ENCODE measurements around the gene C2orf49.

The C2orf49 gene

GRCh38 chr2:105388971-105389381, 51.6 kb downstream of the C2orf49 start:
- no peaks in the 10 kb centered on the region for H3K4me1 Mint-ChIP-seq (ENCODE audit: low read depth)
- H3K27me3 Mint-ChIP-seq (ENCODE audit: low read depth), result peaks cover 2% of the 10 kb centered on the region
- H3K4me3 Mint-ChIP-seq, result no peak overlapping the region
- DNase-seq (ENCODE audit: low spot score), result no peak
- H3K9me3 Mint-ChIP-seq, result no peaks in the 10 kb centered on the region
- H3K36me3 Mint-ChIP-seq (ENCODE audit: low read depth), result peaks cover 2% of the 10 kb centered on the region
- H3K27ac Mint-ChIP-seq, result no peak overlapping the region

- Mint-ChIP-seq H3K27ac (no peak overlapping the region), H3K36me3 (ENCODE audit: low read depth) (peaks cover 2% of the 10 kb centered on the region), H3K27me3 (ENCODE audit: low read depth) (peaks cover 2% of the 10 kb centered on the region), H3K4me1 (ENCODE audit: low read depth) (no peaks in the 10 kb centered on the region), H3K9me3 (no peaks in the 10 kb centered on the region), H3K4me3 (no peak overlapping the region)
- no peak for DNase-seq (ENCODE audit: low spot score)
These were observed 53.1 kb downstream of the C2orf49 start for GRCh38 chr2:105390454-105390853.

GRCh38 chr2:105391058-105391627, 53.8 kb downstream of the C2orf49 start:
- no peak overlapping the region for H3K27ac Mint-ChIP-seq
- DNase-seq (ENCODE audit: low spot score), result no peak
- H3K27me3 Mint-ChIP-seq (ENCODE audit: low read depth), result peaks cover 2% of the 10 kb centered on the region
- peaks cover 2% of the 10 kb centered on the region for H3K36me3 Mint-ChIP-seq (ENCODE audit: low read depth)
- H3K4me3 Mint-ChIP-seq, result no peak overlapping the region
- no peaks in the 10 kb centered on the region for H3K9me3 Mint-ChIP-seq
- H3K4me1 Mint-ChIP-seq (ENCODE audit: low read depth), result no peaks in the 10 kb centered on the region

GRCh38 chr2:105391763-105392662, 54.7 kb downstream of the C2orf49 start:
- Mint-ChIP-seq H3K4me3 (no peak overlapping the region), H3K36me3 (ENCODE audit: low read depth) (peaks cover 2% of the 10 kb centered on the region), H3K27ac (no peak overlapping the region)

GRCh38 chr2:105393373-105394055, 56.2 kb downstream of the C2orf49 start:
- no peak for DNase-seq (ENCODE audit: low spot score)
- H3K4me1 Mint-ChIP-seq (ENCODE audit: low read depth), result peaks cover 6% of the 10 kb centered on the region
- H3K36me3 Mint-ChIP-seq (ENCODE audit: low read depth), result peaks cover 2% of the 10 kb centered on the region
- no peak overlapping the region for H3K27ac Mint-ChIP-seq
- peaks cover 12% of the 10 kb centered on the region for H3K27me3 Mint-ChIP-seq (ENCODE audit: low read depth)
- H3K9me3 Mint-ChIP-seq, result no peaks in the 10 kb centered on the region
- no peak overlapping the region for H3K4me3 Mint-ChIP-seq

More at GRCh38 chr2:105391763-105392662, 54.7 kb downstream of the C2orf49 start:
- Mint-ChIP-seq H3K9me3 (no peaks in the 10 kb centered on the region), H3K27me3 (ENCODE audit: low read depth) (peaks cover 6% of the 10 kb centered on the region), H3K4me1 (ENCODE audit: low read depth) (no peaks in the 10 kb centered on the region)
- no peak for DNase-seq (ENCODE audit: low spot score)

GRCh38 chr2:105394951-105395611, 57.7 kb downstream of the C2orf49 start:
- H3K36me3 Mint-ChIP-seq (ENCODE audit: low read depth), result peaks cover 2% of the 10 kb centered on the region
- DNase-seq (ENCODE audit: low spot score), result no peak
- peaks cover 22% of the 10 kb centered on the region for H3K27me3 Mint-ChIP-seq (ENCODE audit: low read depth)
- H3K27ac Mint-ChIP-seq, result no peak overlapping the region
- H3K9me3 Mint-ChIP-seq, result no peaks in the 10 kb centered on the region
- H3K4me1 Mint-ChIP-seq (ENCODE audit: low read depth), result peaks cover 10% of the 10 kb centered on the region
- H3K4me3 Mint-ChIP-seq, result no peak overlapping the region

- Mint-ChIP-seq H3K9me3 (no peaks in the 10 kb centered on the region), H3K27me3 (ENCODE audit: low read depth) (peaks cover 25% of the 10 kb centered on the region), H3K4me3 (no peak overlapping the region), H3K36me3 (ENCODE audit: low read depth) (peaks cover 2% of the 10 kb centered on the region), H3K4me1 (ENCODE audit: low read depth) (peaks cover 10% of the 10 kb centered on the region), H3K27ac (no peak overlapping the region)
- DNase-seq (ENCODE audit: low spot score), result no peak
These were observed 58.4 kb downstream of the C2orf49 start for GRCh38 chr2:105395691-105396090.

GRCh38 chr2:105396254-105397024, 59.1 kb downstream of the C2orf49 start:
- H3K9me3 Mint-ChIP-seq, result no peaks in the 10 kb centered on the region
- H3K4me1 Mint-ChIP-seq (ENCODE audit: low read depth), result peaks cover 10% of the 10 kb centered on the region
- H3K27me3 Mint-ChIP-seq (ENCODE audit: low read depth), result peaks cover 31% of the 10 kb centered on the region
- DNase-seq (ENCODE audit: low spot score), result peak; percentile 69
- H3K27ac Mint-ChIP-seq, result no peak overlapping the region
- peaks cover 2% of the 10 kb centered on the region for H3K36me3 Mint-ChIP-seq (ENCODE audit: low read depth)
- no peak overlapping the region for H3K4me3 Mint-ChIP-seq

- Mint-ChIP-seq H3K9me3 (no peaks in the 10 kb centered on the region), H3K36me3 (ENCODE audit: low read depth) (peaks cover 2% of the 10 kb centered on the region), H3K27me3 (ENCODE audit: low read depth) (peaks cover 31% of the 10 kb centered on the region), H3K27ac (no peak overlapping the region), H3K4me3 (peak overlapping the region; percentile 88), H3K4me1 (ENCODE audit: low read depth) (peaks cover 10% of the 10 kb centered on the region)
- no peak for DNase-seq (ENCODE audit: low spot score)
These were observed 59.8 kb downstream of the C2orf49 start for GRCh38 chr2:105397025-105397722.

- peaks cover 2% of the 10 kb centered on the region for H3K36me3 Mint-ChIP-seq (ENCODE audit: low read depth)
- no peaks in the 10 kb centered on the region for H3K9me3 Mint-ChIP-seq
- peak overlapping the region; percentile 88 for H3K4me3 Mint-ChIP-seq
- no peak for DNase-seq (ENCODE audit: low spot score)
- peaks cover 10% of the 10 kb centered on the region for H3K4me1 Mint-ChIP-seq (ENCODE audit: low read depth)
- H3K27me3 Mint-ChIP-seq (ENCODE audit: low read depth), result peaks cover 32% of the 10 kb centered on the region
- peak overlapping the region; percentile 77 for H3K27ac Mint-ChIP-seq
These were observed 60.6 kb downstream of the C2orf49 start for GRCh38 chr2:105397953-105398335.

GRCh38 chr2:105398336-105399206, 61.2 kb downstream of the C2orf49 start, which contains the start of gene FHL2:
FHL2 (minus strand) TSS chr2:105399051; CDS start chr2:105386516, 12,535 bp downstream.
- Mint-ChIP-seq H3K36me3 (ENCODE audit: low read depth) (peaks cover 2% of the 10 kb centered on the region), H3K4me3 (peak within 1 kb of the TSS; percentile 88), H3K4me1 (ENCODE audit: low read depth) (peaks cover 10% of the 10 kb centered on the region), H3K9me3 (no peaks in the 10 kb centered on the region), H3K27ac (peak within 1 kb of the TSS; percentile 77), H3K27me3 (ENCODE audit: low read depth) (peaks cover 36% of the 10 kb centered on the region)
- peak; percentile 76 for DNase-seq (ENCODE audit: low spot score)
